Uterus (tissue), 2 donors: ENCODE measurements around the gene COL25A1.

Source experiments
- POLR2A ChIP-seq, 2 donors: fragments of 450-650 bp; IDR thresholded peaks; one replicate each; pipeline ENCODE4 v1.6.1; 2016; ENCODE audit warnings: antibody characterized with exemption in 2 of 2, mild to moderate bottlenecking in 1 of 2, moderate library complexity in 1 of 2
- TF ChIP-seq, protein P1 (sequence below), 4 experiments: fragments of 200-600 bp in 2 of 4; fragments of 450-650 bp in 2 of 4; sonication (generic) in 2 of 4; IDR thresholded peaks; one replicate each; pipeline ENCODE4 v1.5.1; 2016 to 2019; ENCODE audit warnings: antibody characterized with exemption in 4 of 4, mild to moderate bottlenecking in 2 of 4, moderate library complexity in 1 of 4

DNA sequence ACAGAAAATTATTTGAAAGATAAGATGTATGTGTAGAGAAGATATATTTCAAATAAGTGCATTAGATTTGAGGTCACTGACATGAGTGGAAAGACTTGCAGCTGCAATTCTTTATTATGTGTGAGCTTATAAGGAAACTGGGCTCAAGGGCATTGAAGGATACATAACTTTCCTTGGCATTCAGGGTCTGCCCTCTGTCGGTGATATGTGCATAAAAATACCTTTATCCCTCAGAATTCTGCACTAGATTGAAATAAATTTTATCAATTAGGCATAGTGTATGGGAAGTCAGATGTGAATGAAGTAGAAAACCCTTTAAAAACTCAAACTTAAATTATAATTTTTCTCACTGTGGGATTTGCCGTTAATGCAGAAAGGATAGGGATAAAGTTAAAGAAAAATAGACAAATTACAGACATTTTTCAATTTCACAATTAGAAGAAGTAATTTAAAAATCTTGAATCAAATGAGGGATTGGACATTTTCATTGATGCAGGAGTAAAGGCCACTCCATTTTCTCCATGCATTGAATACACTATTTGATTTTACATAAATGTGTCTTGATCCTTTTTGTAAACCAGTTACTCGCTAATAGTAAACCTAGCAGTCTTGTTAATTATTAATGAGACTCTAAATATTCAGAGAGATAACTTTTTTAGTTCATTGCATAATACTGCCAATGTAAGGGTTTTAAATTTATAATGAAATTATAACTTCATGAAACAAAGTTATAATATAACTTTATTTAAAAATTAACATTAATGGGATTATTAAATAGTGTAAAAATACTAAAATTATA lies 518.6 kb downstream of the COL25A1 start:
- TF ChIP-seq, protein P1, sequence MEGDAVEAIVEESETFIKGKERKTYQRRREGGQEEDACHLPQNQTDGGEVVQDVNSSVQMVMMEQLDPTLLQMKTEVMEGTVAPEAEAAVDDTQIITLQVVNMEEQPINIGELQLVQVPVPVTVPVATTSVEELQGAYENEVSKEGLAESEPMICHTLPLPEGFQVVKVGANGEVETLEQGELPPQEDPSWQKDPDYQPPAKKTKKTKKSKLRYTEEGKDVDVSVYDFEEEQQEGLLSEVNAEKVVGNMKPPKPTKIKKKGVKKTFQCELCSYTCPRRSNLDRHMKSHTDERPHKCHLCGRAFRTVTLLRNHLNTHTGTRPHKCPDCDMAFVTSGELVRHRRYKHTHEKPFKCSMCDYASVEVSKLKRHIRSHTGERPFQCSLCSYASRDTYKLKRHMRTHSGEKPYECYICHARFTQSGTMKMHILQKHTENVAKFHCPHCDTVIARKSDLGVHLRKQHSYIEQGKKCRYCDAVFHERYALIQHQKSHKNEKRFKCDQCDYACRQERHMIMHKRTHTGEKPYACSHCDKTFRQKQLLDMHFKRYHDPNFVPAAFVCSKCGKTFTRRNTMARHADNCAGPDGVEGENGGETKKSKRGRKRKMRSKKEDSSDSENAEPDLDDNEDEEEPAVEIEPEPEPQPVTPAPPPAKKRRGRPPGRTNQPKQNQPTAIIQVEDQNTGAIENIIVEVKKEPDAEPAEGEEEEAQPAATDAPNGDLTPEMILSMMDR (IDR thresholded peaks at IDR 0.05): no peak
- TF ChIP-seq POLR2A (IDR thresholded peaks at IDR 0.05): no peak
